Measurements from ENCODE around the gene STRN.
"Not testable (repeated sequence)": the region's sequence is repeated elsewhere in the genome, so short reads cannot be mapped to it uniquely, and the experiment has no call there.

STRN gene

GRCh38 chr2:36945240-36945639 lies 21.1 kb downstream of the STRN start:
- H3K4me3 ChIP-seq (ENCODE audit: low read depth in 1 of 5, low read length in 5 of 5); H3K9ac ChIP-seq (ENCODE audit: low read length in 5 of 5); H3K4me1 ChIP-seq (ENCODE audit: control insufficient read depth in 5 of 5, insufficient read depth in 5 of 5, low read length in 5 of 5); H3K27ac ChIP-seq (ENCODE audit: low read depth, low read length); H3K9me3 ChIP-seq (ENCODE audit: control insufficient read depth in 5 of 5, low read length in 5 of 5); H3K36me3 ChIP-seq (ENCODE audit: control insufficient read depth in 5 of 5, insufficient read depth in 5 of 5, low read length in 5 of 5); H3K27me3 ChIP-seq (ENCODE audit: control insufficient read depth in 5 of 5, insufficient read depth in 4 of 5, low read length in 5 of 5): not testable (repeated sequence)

- H3K27ac ChIP-seq (ENCODE audit: low read depth, low read length): no peak overlapping the region
- no peak overlapping the region for H3K4me3 ChIP-seq (ENCODE audit: low read depth in 1 of 5, low read length in 5 of 5)
- no peak overlapping the region for H3K9ac ChIP-seq (ENCODE audit: low read length in 5 of 5)
- H3K36me3 ChIP-seq (ENCODE audit: control insufficient read depth in 5 of 5, insufficient read depth in 5 of 5, low read length in 5 of 5): no peaks in the 10 kb centered on the region
- H3K27me3 ChIP-seq (ENCODE audit: control insufficient read depth in 5 of 5, insufficient read depth in 4 of 5, low read length in 5 of 5): no peaks in the 10 kb centered on the region
- no peaks in the 10 kb centered on the region for H3K9me3 ChIP-seq (ENCODE audit: control insufficient read depth in 5 of 5, low read length in 5 of 5)
- H3K4me1 ChIP-seq (ENCODE audit: control insufficient read depth in 5 of 5, insufficient read depth in 5 of 5, low read length in 5 of 5): no peaks in the 10 kb centered on the region
Observed at GRCh38 chr2:36941867-36942266, 24.5 kb downstream of the STRN start.

- H3K9me3 ChIP-seq (ENCODE audit: control insufficient read depth in 5 of 5, low read length in 5 of 5); H3K4me1 ChIP-seq (ENCODE audit: control insufficient read depth in 5 of 5, insufficient read depth in 5 of 5, low read length in 5 of 5); H3K27me3 ChIP-seq (ENCODE audit: control insufficient read depth in 5 of 5, insufficient read depth in 4 of 5, low read length in 5 of 5); H3K36me3 ChIP-seq (ENCODE audit: control insufficient read depth in 5 of 5, insufficient read depth in 5 of 5, low read length in 5 of 5); H3K4me3 ChIP-seq (ENCODE audit: low read depth in 1 of 5, low read length in 5 of 5); H3K9ac ChIP-seq (ENCODE audit: low read length in 5 of 5); H3K27ac ChIP-seq (ENCODE audit: low read depth, low read length): not testable (repeated sequence)
Observed at GRCh38 chr2:36936526-36936925, 29.8 kb downstream of the STRN start.

GRCh38 chr2:36931688-36932087 lies 34.6 kb downstream of the STRN start:
- H3K36me3 ChIP-seq (ENCODE audit: control insufficient read depth in 5 of 5, insufficient read depth in 5 of 5, low read length in 5 of 5); H3K4me3 ChIP-seq (ENCODE audit: low read depth in 1 of 5, low read length in 5 of 5); H3K27me3 ChIP-seq (ENCODE audit: control insufficient read depth in 5 of 5, insufficient read depth in 4 of 5, low read length in 5 of 5); H3K9me3 ChIP-seq (ENCODE audit: control insufficient read depth in 5 of 5, low read length in 5 of 5); H3K27ac ChIP-seq (ENCODE audit: low read depth, low read length); H3K9ac ChIP-seq (ENCODE audit: low read length in 5 of 5): not testable (repeated sequence)
- H3K4me1 ChIP-seq (ENCODE audit: control insufficient read depth in 5 of 5, insufficient read depth in 5 of 5, low read length in 5 of 5): peaks cover 0 to 12% (median 0%) of the 10 kb centered on the region in 5 donors

GRCh38 chr2:36930787-36931410 lies 35.4 kb downstream of the STRN start:
- not testable (repeated sequence) for H3K27me3 ChIP-seq (ENCODE audit: control insufficient read depth in 5 of 5, insufficient read depth in 4 of 5, low read length in 5 of 5); H3K36me3 ChIP-seq (ENCODE audit: control insufficient read depth in 5 of 5, insufficient read depth in 5 of 5, low read length in 5 of 5); H3K9me3 ChIP-seq (ENCODE audit: control insufficient read depth in 5 of 5, low read length in 5 of 5); H3K4me3 ChIP-seq (ENCODE audit: low read depth in 1 of 5, low read length in 5 of 5)
- H3K9ac ChIP-seq (ENCODE audit: low read length in 5 of 5): peak overlapping the region in 1 of 5 donors; percentile 63
- H3K4me1 ChIP-seq (ENCODE audit: control insufficient read depth in 5 of 5, insufficient read depth in 5 of 5, low read length in 5 of 5): peaks cover 0 to 17% (median 5%) of the 10 kb centered on the region in 5 donors
- H3K27ac ChIP-seq (ENCODE audit: low read depth, low read length): peak overlapping the region; percentile 39

GRCh38 chr2:36926175-36927132 lies 39.9 kb downstream of the STRN start:
- H3K9ac ChIP-seq (ENCODE audit: low read length in 5 of 5); H3K9me3 ChIP-seq (ENCODE audit: control insufficient read depth in 5 of 5, low read length in 5 of 5); H3K27me3 ChIP-seq (ENCODE audit: control insufficient read depth in 5 of 5, insufficient read depth in 4 of 5, low read length in 5 of 5); H3K36me3 ChIP-seq (ENCODE audit: control insufficient read depth in 5 of 5, insufficient read depth in 5 of 5, low read length in 5 of 5); H3K4me3 ChIP-seq (ENCODE audit: low read depth in 1 of 5, low read length in 5 of 5): not testable (repeated sequence)
- H3K27ac ChIP-seq (ENCODE audit: low read depth, low read length): peak overlapping the region; percentile 57
- H3K4me1 ChIP-seq (ENCODE audit: control insufficient read depth in 5 of 5, insufficient read depth in 5 of 5, low read length in 5 of 5): peaks cover 0 to 17% (median 5%) of the 10 kb centered on the region in 5 donors

- H3K9ac ChIP-seq (ENCODE audit: low read length in 5 of 5); H3K9me3 ChIP-seq (ENCODE audit: control insufficient read depth in 5 of 5, low read length in 5 of 5); H3K27ac ChIP-seq (ENCODE audit: low read depth, low read length); H3K36me3 ChIP-seq (ENCODE audit: control insufficient read depth in 5 of 5, insufficient read depth in 5 of 5, low read length in 5 of 5); H3K4me3 ChIP-seq (ENCODE audit: low read depth in 1 of 5, low read length in 5 of 5); H3K27me3 ChIP-seq (ENCODE audit: control insufficient read depth in 5 of 5, insufficient read depth in 4 of 5, low read length in 5 of 5); H3K4me1 ChIP-seq (ENCODE audit: control insufficient read depth in 5 of 5, insufficient read depth in 5 of 5, low read length in 5 of 5): not testable (repeated sequence)
Observed at GRCh38 chr2:36922629-36923028, 43.7 kb downstream of the STRN start.

- H3K27me3 ChIP-seq (ENCODE audit: control insufficient read depth in 5 of 5, insufficient read depth in 4 of 5, low read length in 5 of 5): no peaks in the 10 kb centered on the region
- no peak overlapping the region for H3K27ac ChIP-seq (ENCODE audit: low read depth, low read length)
- H3K9ac ChIP-seq (ENCODE audit: low read length in 5 of 5): no peak overlapping the region
- H3K4me1 ChIP-seq (ENCODE audit: control insufficient read depth in 5 of 5, insufficient read depth in 5 of 5, low read length in 5 of 5): peaks cover 0 to 7% (median 0%) of the 10 kb centered on the region in 5 donors
- no peaks in the 10 kb centered on the region for H3K9me3 ChIP-seq (ENCODE audit: control insufficient read depth in 5 of 5, low read length in 5 of 5)
- no peaks in the 10 kb centered on the region for H3K36me3 ChIP-seq (ENCODE audit: control insufficient read depth in 5 of 5, insufficient read depth in 5 of 5, low read length in 5 of 5)
- H3K4me3 ChIP-seq (ENCODE audit: low read depth in 1 of 5, low read length in 5 of 5): no peak overlapping the region
Observed at GRCh38 chr2:36921984-36922383, 44.4 kb downstream of the STRN start.

- H3K27ac ChIP-seq (ENCODE audit: low read depth, low read length): no peak overlapping the region
- no peaks in the 10 kb centered on the region for H3K9me3 ChIP-seq (ENCODE audit: control insufficient read depth in 5 of 5, low read length in 5 of 5)
- H3K27me3 ChIP-seq (ENCODE audit: control insufficient read depth in 5 of 5, insufficient read depth in 4 of 5, low read length in 5 of 5): no peaks in the 10 kb centered on the region
- no peak overlapping the region for H3K4me3 ChIP-seq (ENCODE audit: low read depth in 1 of 5, low read length in 5 of 5)
- no peaks in the 10 kb centered on the region for H3K36me3 ChIP-seq (ENCODE audit: control insufficient read depth in 5 of 5, insufficient read depth in 5 of 5, low read length in 5 of 5)
- no peak overlapping the region for H3K9ac ChIP-seq (ENCODE audit: low read length in 5 of 5)
- H3K4me1 ChIP-seq (ENCODE audit: control insufficient read depth in 5 of 5, insufficient read depth in 5 of 5, low read length in 5 of 5): peaks cover 0 to 7% (median 0%) of the 10 kb centered on the region in 5 donors
Observed at GRCh38 chr2:36919041-36919837, 47.1 kb downstream of the STRN start.

GRCh38 chr2:36918307-36918706 lies 48.0 kb downstream of the STRN start:
- Histone ChIP-seq H3K4me1 (ENCODE audit: control insufficient read depth in 5 of 5, insufficient read depth in 5 of 5, low read length in 5 of 5) (peaks cover 0 to 7% (median 0%) of the 10 kb centered on the region in 5 donors), H3K9me3 (ENCODE audit: control insufficient read depth in 5 of 5, low read length in 5 of 5) (no peaks in the 10 kb centered on the region), H3K9ac (ENCODE audit: low read length in 5 of 5) (no peak overlapping the region), H3K27ac (ENCODE audit: low read depth, low read length) (no peak overlapping the region), H3K27me3 (ENCODE audit: control insufficient read depth in 5 of 5, insufficient read depth in 4 of 5, low read length in 5 of 5) (no peaks in the 10 kb centered on the region), H3K36me3 (ENCODE audit: control insufficient read depth in 5 of 5, insufficient read depth in 5 of 5, low read length in 5 of 5) (peaks cover 0 to 1% (median 0%) of the 10 kb centered on the region in 5 donors), H3K4me3 (ENCODE audit: low read depth in 1 of 5, low read length in 5 of 5) (no peak overlapping the region)

Data from subcutaneous abdominal adipose tissue (tissue), 5 donors.